Measurements from ENCODE around the gene RARRES2. TPM values are rescaled to one million over a fixed set of nuclear protein-coding genes. Genes with fewer than 3 reads are reported as not detected.

Gene RARRES2
- total RNA-seq, 6 donors from 2014 or later: 54.2 to 303 (median 160) TPM

DNA sequence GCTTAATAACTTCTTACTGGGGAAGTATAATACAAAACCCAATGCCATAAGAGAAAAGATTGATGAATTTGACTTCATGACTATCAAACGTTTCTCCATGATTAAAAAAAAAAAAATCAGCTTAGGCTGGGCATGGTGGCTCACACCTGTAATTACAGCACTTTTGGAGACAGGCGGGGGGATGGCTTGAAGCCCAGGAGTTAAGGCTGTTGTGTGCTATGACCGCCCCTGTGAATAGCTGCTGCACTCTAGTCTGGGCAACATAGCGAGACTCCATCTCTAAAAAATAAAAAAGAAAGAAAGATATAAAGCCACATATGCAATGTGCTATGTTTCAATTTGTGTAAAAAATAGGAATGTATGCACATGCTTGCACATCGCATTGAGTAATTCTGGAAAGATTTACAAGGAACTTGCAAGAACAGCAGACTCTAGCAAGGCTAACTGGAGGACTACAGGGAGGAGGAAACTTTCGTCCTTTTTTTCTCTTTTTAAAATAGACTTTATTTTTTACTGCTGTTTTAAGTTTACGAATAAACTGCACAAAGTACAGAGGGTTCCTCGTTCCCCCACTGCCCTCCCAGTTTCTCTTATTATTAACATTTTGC is 10.3 kb upstream of the RARRES2 start:
- TF ChIP-seq POLR2A (IDR thresholded peaks at IDR 0.05) (no peak), EP300 (IDR thresholded peaks at IDR 0.05) (no peak)
- H3K9me3 ChIP-seq: no peaks in the 10 kb centered on the region
- DNase-seq (no peak), ATAC-seq (ENCODE audit: low FRiP score in 2 of 2) (no peak)
- no peak overlapping the region for H3K27ac ChIP-seq
- no peak overlapping the region for H3K4me3 ChIP-seq
- WGBS, 2 donors: 67 to 72% methylated on average over 8 of the region's 8 CpGs
- H3K36me3 ChIP-seq: no peaks in the 10 kb centered on the region
- H3K27me3 ChIP-seq: no peaks in the 10 kb centered on the region
- peaks cover 0 to 3% (median 0%) of the 10 kb centered on the region in 4 donors for H3K4me1 ChIP-seq

DNA sequence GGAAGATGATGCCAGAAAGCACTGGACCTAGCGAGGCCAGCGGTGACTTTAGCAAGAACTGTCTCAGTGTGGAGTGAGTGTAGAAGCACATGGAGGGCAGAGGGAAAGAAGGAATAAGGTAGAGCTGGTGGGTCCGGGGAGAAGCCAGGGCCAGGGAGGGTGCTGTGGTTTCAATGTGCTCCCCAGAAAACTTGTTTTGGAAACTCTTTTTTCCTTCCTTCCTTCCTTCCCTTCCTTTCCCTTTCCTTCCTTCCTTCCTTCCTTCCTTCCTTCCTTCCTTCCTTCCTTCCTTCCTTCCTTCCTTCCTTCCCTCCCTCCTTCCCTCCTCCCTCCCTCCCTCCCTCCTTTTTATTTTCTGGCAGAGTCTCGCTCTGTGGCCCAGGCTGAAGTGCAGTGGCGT is 5.5 kb upstream of the RARRES2 start:
- TF ChIP-seq, protein P1, sequence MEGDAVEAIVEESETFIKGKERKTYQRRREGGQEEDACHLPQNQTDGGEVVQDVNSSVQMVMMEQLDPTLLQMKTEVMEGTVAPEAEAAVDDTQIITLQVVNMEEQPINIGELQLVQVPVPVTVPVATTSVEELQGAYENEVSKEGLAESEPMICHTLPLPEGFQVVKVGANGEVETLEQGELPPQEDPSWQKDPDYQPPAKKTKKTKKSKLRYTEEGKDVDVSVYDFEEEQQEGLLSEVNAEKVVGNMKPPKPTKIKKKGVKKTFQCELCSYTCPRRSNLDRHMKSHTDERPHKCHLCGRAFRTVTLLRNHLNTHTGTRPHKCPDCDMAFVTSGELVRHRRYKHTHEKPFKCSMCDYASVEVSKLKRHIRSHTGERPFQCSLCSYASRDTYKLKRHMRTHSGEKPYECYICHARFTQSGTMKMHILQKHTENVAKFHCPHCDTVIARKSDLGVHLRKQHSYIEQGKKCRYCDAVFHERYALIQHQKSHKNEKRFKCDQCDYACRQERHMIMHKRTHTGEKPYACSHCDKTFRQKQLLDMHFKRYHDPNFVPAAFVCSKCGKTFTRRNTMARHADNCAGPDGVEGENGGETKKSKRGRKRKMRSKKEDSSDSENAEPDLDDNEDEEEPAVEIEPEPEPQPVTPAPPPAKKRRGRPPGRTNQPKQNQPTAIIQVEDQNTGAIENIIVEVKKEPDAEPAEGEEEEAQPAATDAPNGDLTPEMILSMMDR (IDR thresholded peaks at IDR 0.05): no peak
- no peak for TF ChIP-seq POLR2AphosphoS5 (IDR thresholded peaks at IDR 0.05)
- TF ChIP-seq EP300 (IDR thresholded peaks at IDR 0.05): no peak
- no peak for TF ChIP-seq POLR2A (IDR thresholded peaks at IDR 0.05)
- 78 to 94% methylated on average over 4 to 5 of the region's 5 CpGs for WGBS, 2 donors
- H3K27me3 ChIP-seq: no peaks in the 10 kb centered on the region
- ATAC-seq (ENCODE audit: low FRiP score in 2 of 2) (no peak), DNase-seq (no peak)
- no peak overlapping the region for H3K27ac ChIP-seq
- peaks cover 0 to 1% (median under 1%) of the 10 kb centered on the region in 4 donors for H3K4me1 ChIP-seq
- no peak overlapping the region for H3K4me3 ChIP-seq
- H3K36me3 ChIP-seq: no peaks in the 10 kb centered on the region
- H3K9me3 ChIP-seq: no peaks in the 10 kb centered on the region

DNA sequence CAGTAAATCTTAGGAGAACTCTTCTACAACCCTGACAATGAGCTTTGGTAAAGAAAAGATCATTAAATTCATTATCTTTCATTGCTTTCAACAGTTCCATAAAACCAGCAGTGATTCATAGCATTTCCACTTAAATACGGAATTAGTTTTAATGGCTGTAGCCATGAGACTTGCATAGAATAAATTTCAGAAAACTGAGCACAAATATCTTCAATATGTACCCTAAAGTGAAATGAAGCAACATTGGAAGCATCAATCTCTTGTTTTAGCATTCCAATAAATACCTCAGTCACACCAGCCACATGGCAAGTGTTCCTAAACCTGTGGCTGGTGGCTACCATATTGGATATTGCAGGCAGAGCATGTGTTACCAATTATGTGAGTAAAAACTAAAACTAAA is 3.6 kb upstream of the RARRES2 start:
- Histone ChIP-seq H3K9me3 (no peaks in the 10 kb centered on the region), H3K4me3 (no peak overlapping the region), H3K27ac (no peak overlapping the region), H3K4me1 (peaks cover 7 to 19% (median 16%) of the 10 kb centered on the region in 4 donors), H3K27me3 (peaks cover 0 to 15% (median 6%) of the 10 kb centered on the region in 4 donors), H3K36me3 (no peaks in the 10 kb centered on the region)
- DNase-seq: no peak
- WGBS, 2 donors: 94 to 95% methylated on average over 1 of the region's 1 CpG
- no peak for ATAC-seq (ENCODE audit: low FRiP score in 2 of 2)
- TF ChIP-seq EP300 (IDR thresholded peaks at IDR 0.05): no peak
- TF ChIP-seq, protein P1 (IDR thresholded peaks at IDR 0.05): no peak
- no peak for TF ChIP-seq POLR2AphosphoS5 (IDR thresholded peaks at IDR 0.05)
- TF ChIP-seq POLR2A (IDR thresholded peaks at IDR 0.05): no peak

DNA sequence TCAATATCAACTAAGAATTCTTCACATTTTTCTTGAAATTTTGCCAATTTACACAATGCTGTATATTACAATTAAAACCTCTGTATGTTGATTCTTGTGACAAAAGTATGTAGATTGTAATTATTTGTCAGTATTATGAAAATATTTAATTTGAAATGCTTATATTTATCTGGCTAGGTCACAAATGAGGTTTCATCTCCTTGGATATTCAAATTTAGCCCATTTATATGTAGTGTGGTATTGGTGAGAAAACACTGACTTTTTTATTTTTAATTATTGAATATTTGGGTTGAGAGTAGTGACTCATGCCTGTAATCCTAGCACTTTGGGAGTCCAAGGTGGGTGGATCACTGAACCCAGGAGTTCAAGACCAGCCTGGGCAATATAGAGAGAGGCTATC is 2.9 kb upstream of the RARRES2 start:
- Histone ChIP-seq H3K9me3 (no peaks in the 10 kb centered on the region), H3K27ac (no peak overlapping the region), H3K4me3 (no peak overlapping the region), H3K27me3 (peaks cover 0 to 15% (median 6%) of the 10 kb centered on the region in 4 donors), H3K4me1 (peaks cover 7 to 27% (median 20%) of the 10 kb centered on the region in 4 donors), H3K36me3 (no peaks in the 10 kb centered on the region)
- DNase-seq: no peak
- no peak for ATAC-seq (ENCODE audit: low FRiP score in 2 of 2)
- TF ChIP-seq EP300 (IDR thresholded peaks at IDR 0.05) (no peak), POLR2A (IDR thresholded peaks at IDR 0.05) (no peak), POLR2AphosphoS5 (IDR thresholded peaks at IDR 0.05) (no peak)
- TF ChIP-seq, protein P1 (IDR thresholded peaks at IDR 0.05): no peak

DNA sequence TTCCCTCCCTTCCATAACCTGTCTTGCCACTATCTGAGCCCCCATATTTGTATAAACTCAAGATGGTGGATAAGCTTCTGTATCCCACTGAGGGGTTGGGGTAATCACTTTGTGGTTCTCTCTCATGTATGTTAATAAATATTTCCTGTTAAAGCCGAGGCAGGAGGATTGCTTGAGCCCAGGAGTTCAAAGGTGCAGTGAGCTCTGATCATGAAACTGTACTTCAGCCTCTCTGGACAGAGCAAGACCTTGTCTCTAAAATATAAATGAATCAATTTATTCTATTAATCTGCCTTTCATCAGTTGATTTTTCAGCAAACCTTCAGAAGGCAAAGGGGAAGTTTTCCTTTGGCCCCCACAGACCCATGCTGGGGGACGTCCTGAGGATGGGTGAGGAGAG is 1.8 kb upstream of the RARRES2 start:
- Histone ChIP-seq H3K4me3 (no peak overlapping the region), H3K4me1 (peaks cover 7 to 31% (median 20%) of the 10 kb centered on the region in 4 donors), H3K9me3 (no peaks in the 10 kb centered on the region), H3K27me3 (peaks cover 0 to 15% (median 6%) of the 10 kb centered on the region in 4 donors), H3K36me3 (no peaks in the 10 kb centered on the region), H3K27ac (no peak overlapping the region)
- DNase-seq (no peak), ATAC-seq (ENCODE audit: low FRiP score in 2 of 2) (no peak)
- no peak for TF ChIP-seq POLR2A (IDR thresholded peaks at IDR 0.05)
- no peak for TF ChIP-seq POLR2AphosphoS5 (IDR thresholded peaks at IDR 0.05)
- TF ChIP-seq EP300 (IDR thresholded peaks at IDR 0.05): no peak
- TF ChIP-seq, protein P1 (IDR thresholded peaks at IDR 0.05): no peak
- 73 to 91% methylated on average over 2 of the region's 2 CpGs for WGBS, 2 donors

All from upper lobe of left lung (tissue), 6 donors.